Skin of body (tissue), 2 donors: Measurements from ENCODE around the gene ADAM19. TPM values are rescaled to one million over a fixed set of nuclear protein-coding genes. Genes with fewer than 3 reads are reported as not detected.
A peak's percentile ranks its signal among the peaks of the same experiment; 100 is the strongest.

Source experiments
- DNase-seq: peaks from one replicate; lab custom pipeline; 2025; lab: John Stamatoyannopoulos, UW
- total RNA-seq: library from RNA; depleted of rRNA; stranded (reverse); fragments of >200 nt; gene quantifications from one replicate; pipeline ENCODE4 v1.2.3, GENCODE V29; 2014

Gene ADAM19
- total RNA-seq, 1 donor from 2014 or later: 5.9 TPM

GRCh38 chr5:157562111-157562581 lies 13.4 kb downstream of the ADAM19 start:
- DNase-seq: peak; percentile 70

- no peak for DNase-seq
Measured at GRCh38 chr5:157561110-157561509, 14.5 kb downstream of the ADAM19 start.

- no peak for DNase-seq
Measured at GRCh38 chr5:157559301-157559700, 16.3 kb downstream of the ADAM19 start.

GRCh38 chr5:157558681-157559080 lies 16.9 kb downstream of the ADAM19 start:
- DNase-seq: no peak

- no peak for DNase-seq
Measured at GRCh38 chr5:157558041-157558595, 17.5 kb downstream of the ADAM19 start.

GRCh38 chr5:157556615-157557418 lies 18.8 kb downstream of the ADAM19 start:
- DNase-seq: no peak

- DNase-seq: no peak
Measured at GRCh38 chr5:157555037-157555640, 20.4 kb downstream of the ADAM19 start.

- no peak for DNase-seq
Measured at GRCh38 chr5:157554179-157555036, 21.2 kb downstream of the ADAM19 start.

GRCh38 chr5:157552650-157553049 lies 22.9 kb downstream of the ADAM19 start:
- no peak for DNase-seq

- DNase-seq: no peak
Measured at GRCh38 chr5:157550663-157551062, 24.9 kb downstream of the ADAM19 start.

GRCh38 chr5:157549954-157550549 lies 25.5 kb downstream of the ADAM19 start:
- DNase-seq: no peak

GRCh38 chr5:157549283-157549629 lies 26.3 kb downstream of the ADAM19 start:
- no peak for DNase-seq

GRCh38 chr5:157548513-157549282 lies 26.9 kb downstream of the ADAM19 start:
- no peak for DNase-seq

- no peak for DNase-seq
Measured at GRCh38 chr5:157547941-157548512, 27.5 kb downstream of the ADAM19 start.

- DNase-seq: no peak
Measured at GRCh38 chr5:157546456-157547100, 29.0 kb downstream of the ADAM19 start.

GRCh38 chr5:157545610-157546310 lies 29.8 kb downstream of the ADAM19 start:
- no peak for DNase-seq

- DNase-seq: no peak
Measured at GRCh38 chr5:157544623-157544989, 31.0 kb downstream of the ADAM19 start.

GRCh38 chr5:157543825-157544622 lies 31.6 kb downstream of the ADAM19 start:
- DNase-seq: no peak
